Stimulated activated naive CD4-positive, alpha-beta T cell treated with Interleukin-2 at 50 U/mL for 16 hours (primary cell): ENCODE data around the gene VCP.

Source experiments
- DNase-seq: peaks from one replicate; lab custom pipeline; 2025; lab: John Stamatoyannopoulos, UW

Gene VCP

GRCh38 chr9:35072461-35073278 lies at the start of gene VCP:
VCP (minus strand) TSS chr9:35072625; CDS start chr9:35072353, 272 bp downstream.
- peak; percentile 98 for DNase-seq

- peak; percentile 88 for DNase-seq
Observed at GRCh38 chr9:35116898-35117551, 44.6 kb upstream of the VCP start.

- no peak for DNase-seq
Observed at GRCh38 chr9:35116539-35116897, 44.1 kb upstream of the VCP start.

- peak; percentile 96 for DNase-seq
Observed at GRCh38 chr9:35115680-35116538, 43.5 kb upstream of the VCP start, which contains the start of gene ATOSB. ATOSB (minus strand) TSS chr9:35115862; CDS start chr9:35108274, 7,588 bp downstream.

GRCh38 chr9:35114840-35115628 lies 42.6 kb upstream of the VCP start:
- DNase-seq, result peak; percentile 29

GRCh38 chr9:35114113-35114839 lies 41.9 kb upstream of the VCP start:
- peak; percentile 63 for DNase-seq

- peak; percentile 19 for DNase-seq
Observed at GRCh38 chr9:35112257-35113020, 40.0 kb upstream of the VCP start.

GRCh38 chr9:35111001-35111933 lies 38.8 kb upstream of the VCP start:
- peak; percentile 97 for DNase-seq

GRCh38 chr9:35110327-35110761 lies 37.9 kb upstream of the VCP start:
- DNase-seq, result no peak

- no peak for DNase-seq
Observed at GRCh38 chr9:35108946-35109575, 36.6 kb upstream of the VCP start.

- no peak for DNase-seq
Observed at GRCh38 chr9:35108461-35108860, 36.0 kb upstream of the VCP start.

GRCh38 chr9:35107297-35108290 lies 35.2 kb upstream of the VCP start:
- no peak for DNase-seq

GRCh38 chr9:35106343-35106730 lies 33.9 kb upstream of the VCP start:
- DNase-seq, result no peak

- no peak for DNase-seq
Observed at GRCh38 chr9:35105571-35106342, 33.3 kb upstream of the VCP start.

GRCh38 chr9:35105126-35105525 lies 32.7 kb upstream of the VCP start:
- no peak for DNase-seq

GRCh38 chr9:35104586-35104985 lies 32.2 kb upstream of the VCP start:
- no peak for DNase-seq
